TTC549 (cell line): ENCODE measurements around the gene PARS2.
"Not testable (repeated sequence)": the region's sequence is repeated elsewhere in the genome, so short reads cannot be mapped to it uniquely, and the experiment has no call there.

ENCODE experiments used
- FAIRE-seq: peaks from 2 replicates; lab custom pipeline; 2012; peaks lifted over from hg19 to GRCh38; lab: Jason Lieb, UNC

Gene PARS2

GRCh38 chr1:54800041-54800898, 35.9 kb upstream of the PARS2 start:
- FAIRE-seq = no peak

GRCh38 chr1:54798769-54799641, 34.7 kb upstream of the PARS2 start:
- no peak for FAIRE-seq

GRCh38 chr1:54798206-54798605, 33.9 kb upstream of the PARS2 start:
- FAIRE-seq = no peak

GRCh38 chr1:54796902-54797301, 32.6 kb upstream of the PARS2 start:
- no peak for FAIRE-seq

- no peak for FAIRE-seq
Observed at GRCh38 chr1:54795841-54796468, 31.6 kb upstream of the PARS2 start.

GRCh38 chr1:54795356-54795665, 31.0 kb upstream of the PARS2 start:
- no peak for FAIRE-seq

- FAIRE-seq = no peak
Observed at GRCh38 chr1:54794451-54795355, 30.4 kb upstream of the PARS2 start.

GRCh38 chr1:54792686-54793282, 28.5 kb upstream of the PARS2 start:
- no peak for FAIRE-seq

GRCh38 chr1:54791880-54792522, 27.7 kb upstream of the PARS2 start:
- peak; percentile 23 for FAIRE-seq

GRCh38 chr1:54788459-54788858, 24.1 kb upstream of the PARS2 start:
- FAIRE-seq = no peak

GRCh38 chr1:54787604-54788003, 23.3 kb upstream of the PARS2 start:
- FAIRE-seq = no peak

GRCh38 chr1:54786778-54787177, 22.5 kb upstream of the PARS2 start:
- FAIRE-seq = no peak

- FAIRE-seq = no peak
Observed at GRCh38 chr1:54784066-54784465, 19.7 kb upstream of the PARS2 start.

GRCh38 chr1:54782588-54782987, 18.3 kb upstream of the PARS2 start:
- FAIRE-seq = no peak

GRCh38 chr1:54782156-54782555, 17.8 kb upstream of the PARS2 start:
- FAIRE-seq = no peak

GRCh38 chr1:54781023-54781723, 16.9 kb upstream of the PARS2 start:
- no peak for FAIRE-seq

GRCh38 chr1:54777431-54777830, 13.1 kb upstream of the PARS2 start:
- no peak for FAIRE-seq

GRCh38 chr1:54777011-54777410, 12.7 kb upstream of the PARS2 start:
- FAIRE-seq = no peak

GRCh38 chr1:54775828-54776721, 11.8 kb upstream of the PARS2 start:
- FAIRE-seq = not testable (repeated sequence)
